Osteoblast (primary cell): ENCODE results near the gene CTAG1A. TPM values are rescaled to one million over a fixed set of nuclear protein-coding genes. Genes with fewer than 3 reads are reported as not detected.
"Not testable (repeated sequence)": the region's sequence is repeated elsewhere in the genome, so short reads cannot be mapped to it uniquely, and the experiment has no call there.

Experiments used
- DNase-seq: peaks from one replicate; pipeline ENCODE4 v3.0.0; 2011; ENCODE audit warnings: low spot score, mixed read lengths; ENCODE audit not compliant: insufficient read length; ENCODE audit errors: missing footprints
- H2AFZ ChIP-seq: 2 replicates; pipeline ENCODE4 v1.6.0; 2011; ENCODE audit warnings: mild to moderate bottlenecking, low read length
- H3K27ac ChIP-seq: 2 replicates; pipeline ENCODE4 v1.5.1; 2011; ENCODE audit warnings: mild to moderate bottlenecking, low read depth, low read length, moderate library complexity
- H3K27me3 ChIP-seq: 2 replicates; pipeline ENCODE4 v1.6.0; 2012; ENCODE audit warnings: mild to moderate bottlenecking, control low read depth, inconsistent platforms, low read length, moderate library complexity; ENCODE audit not compliant: insufficient read depth
- H3K36me3 ChIP-seq: 2 replicates; pipeline ENCODE4 v1.5.1; 2011; ENCODE audit warnings: mild to moderate bottlenecking, low read length, control low read depth, moderate library complexity; ENCODE audit not compliant: insufficient read depth
- H3K4me1 ChIP-seq: 2 replicates; pipeline ENCODE4 v1.5.1; 2011; ENCODE audit warnings: mild to moderate bottlenecking, low read length, control low read depth, moderate library complexity; ENCODE audit not compliant: insufficient read depth
- H3K4me2 ChIP-seq: 2 replicates; pipeline ENCODE4 v1.6.0; 2011; ENCODE audit warnings: mild to moderate bottlenecking, low read length; ENCODE audit not compliant: insufficient read depth
- H3K4me3 ChIP-seq: fragments of 200-600 bp; sonication (generic); 3 replicates; pipeline ENCODE4 v1.5.1; 2012; ENCODE audit warnings: mild to moderate bottlenecking, low read length, inconsistent platforms; ENCODE audit not compliant: insufficient read depth
- H3K79me2 ChIP-seq: 2 replicates; pipeline ENCODE4 v1.6.0; 2012; ENCODE audit warnings: mild to moderate bottlenecking, low read length, control low read depth, inconsistent platforms; ENCODE audit not compliant: insufficient read depth
- H3K9me3 ChIP-seq: 2 replicates; pipeline ENCODE4 v1.5.1; 2011; ENCODE audit warnings: low read depth, low read length, control low read depth
- H4K20me1 ChIP-seq: 2 replicates; pipeline ENCODE4 v1.6.0; 2012; ENCODE audit warnings: mild to moderate bottlenecking, low read length, control low read depth; ENCODE audit not compliant: insufficient read depth
- total RNA-seq: library from RNA; depleted of rRNA; stranded (reverse); fragments of >200 nt; gene quantifications from 2 replicates; pipeline ENCODE4 v1.2.3, GENCODE V29; 2012

Gene CTAG1A
- total RNA-seq, 1 donor = not detected

DNA sequence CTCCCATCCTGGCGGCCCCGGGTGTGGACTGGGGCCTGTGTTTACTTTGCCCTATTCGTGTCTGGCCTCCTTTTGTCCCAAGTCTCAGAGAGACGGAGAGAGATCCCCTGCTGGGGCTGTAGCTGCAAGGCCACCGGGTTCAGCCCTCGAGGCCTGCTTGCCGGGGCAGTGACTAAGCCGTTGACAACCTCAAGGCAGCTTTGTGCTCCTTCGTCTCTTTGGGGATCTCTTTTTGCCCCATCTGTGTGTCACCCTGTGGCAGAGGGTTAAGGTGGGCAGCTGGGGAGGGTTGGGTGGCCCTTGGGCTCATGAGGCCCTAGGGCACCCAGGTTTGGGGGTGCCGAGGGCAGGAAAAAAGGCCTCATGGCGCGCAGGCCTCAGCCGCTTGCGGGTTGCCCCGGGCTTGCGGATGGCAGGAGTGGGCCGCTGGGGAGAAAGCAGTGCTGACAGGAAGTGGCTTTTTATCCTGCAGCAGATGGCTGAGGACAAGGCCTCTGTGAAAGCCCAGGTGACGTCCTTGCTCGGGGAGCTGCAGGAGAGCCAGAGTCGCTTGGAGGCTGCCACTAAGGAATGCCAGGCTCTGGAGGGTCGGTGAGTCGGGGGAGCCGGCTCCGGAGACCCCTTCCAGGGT is 26.8 kb upstream of the CTAG1A start:
- peaks cover 16% of the 10 kb centered on the region for H3K79me2 ChIP-seq
- not testable (repeated sequence) for H2AFZ ChIP-seq, DNase-seq, H3K36me3 ChIP-seq, H3K4me3 ChIP-seq, H3K27ac ChIP-seq, H3K4me1 ChIP-seq, H3K4me2 ChIP-seq, H3K27me3 ChIP-seq, H4K20me1 ChIP-seq, H3K9me3 ChIP-seq

DNA sequence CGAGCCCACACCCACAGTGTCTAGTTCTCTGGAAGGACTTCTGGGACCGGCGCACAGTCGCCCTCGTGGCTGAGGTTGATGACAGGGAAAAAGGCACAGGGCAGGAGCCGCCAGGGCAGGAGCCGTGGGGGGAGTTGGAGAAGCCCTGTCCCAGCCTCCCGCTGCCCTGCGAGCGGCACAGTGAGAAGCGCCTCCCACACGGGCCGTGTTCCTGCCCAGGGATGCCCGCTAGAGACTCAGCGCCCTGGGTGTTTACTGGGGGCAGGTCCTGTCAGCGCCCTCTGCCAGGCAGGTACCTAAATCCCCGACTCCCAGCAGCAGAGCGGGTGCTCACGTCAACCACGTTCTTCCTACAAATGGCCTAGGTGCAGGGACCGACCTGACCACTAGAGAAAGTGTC is 26.0 kb upstream of the CTAG1A start:
- DNase-seq, H3K4me3 ChIP-seq, H4K20me1 ChIP-seq, H3K4me2 ChIP-seq, H3K79me2 ChIP-seq, H3K27me3 ChIP-seq, H2AFZ ChIP-seq, H3K9me3 ChIP-seq, H3K4me1 ChIP-seq, H3K27ac ChIP-seq, H3K36me3 ChIP-seq: not testable (repeated sequence)

DNA sequence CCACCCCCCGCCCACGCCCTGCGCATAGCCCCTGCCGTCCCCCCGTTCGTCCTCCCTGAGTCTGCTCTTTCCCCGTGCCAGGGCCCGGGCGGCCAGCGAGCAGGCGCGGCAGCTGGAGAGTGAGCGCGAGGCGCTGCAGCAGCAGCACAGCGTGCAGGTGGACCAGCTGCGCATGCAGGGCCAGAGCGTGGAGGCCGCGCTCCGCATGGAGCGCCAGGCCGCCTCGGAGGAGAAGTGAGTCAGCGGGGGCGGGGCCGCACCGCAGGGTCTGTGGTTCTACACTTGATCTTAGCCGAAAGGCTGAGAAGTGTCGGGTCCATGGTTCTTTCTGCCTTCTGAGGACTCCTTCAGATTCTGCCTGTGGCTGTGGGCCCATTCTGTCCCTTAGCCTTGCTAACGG is 24.6 kb upstream of the CTAG1A start:
- H3K36me3 ChIP-seq, H2AFZ ChIP-seq, H3K9me3 ChIP-seq, H4K20me1 ChIP-seq, H3K4me3 ChIP-seq, H3K4me2 ChIP-seq, H3K27me3 ChIP-seq, H3K27ac ChIP-seq, H3K79me2 ChIP-seq, H3K4me1 ChIP-seq, DNase-seq: not testable (repeated sequence)

DNA sequence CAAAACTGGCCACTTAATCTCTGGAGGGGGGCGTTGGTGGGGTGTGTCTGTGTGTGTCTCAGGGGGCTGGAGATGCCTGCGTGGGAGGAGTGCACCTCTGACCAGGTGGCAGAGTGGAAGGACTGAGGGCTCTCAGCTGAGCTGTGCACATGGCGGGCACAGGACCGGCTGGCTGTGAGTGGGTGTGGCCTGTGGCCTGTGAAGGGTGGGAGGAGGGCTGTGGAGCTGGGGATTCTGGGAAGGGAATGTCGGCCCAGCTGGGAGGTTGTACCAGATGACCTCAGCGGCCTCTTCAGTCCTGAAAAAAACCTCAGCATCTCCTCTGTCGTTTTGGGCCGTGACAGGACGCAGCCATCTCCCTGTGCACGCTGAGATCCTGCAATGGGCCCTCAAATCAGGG is 22.6 kb upstream of the CTAG1A start:
- DNase-seq, H3K4me3 ChIP-seq, H3K27ac ChIP-seq, H3K4me2 ChIP-seq, H3K9me3 ChIP-seq, H3K4me1 ChIP-seq, H3K27me3 ChIP-seq, H4K20me1 ChIP-seq, H3K79me2 ChIP-seq, H3K36me3 ChIP-seq, H2AFZ ChIP-seq: not testable (repeated sequence)

DNA sequence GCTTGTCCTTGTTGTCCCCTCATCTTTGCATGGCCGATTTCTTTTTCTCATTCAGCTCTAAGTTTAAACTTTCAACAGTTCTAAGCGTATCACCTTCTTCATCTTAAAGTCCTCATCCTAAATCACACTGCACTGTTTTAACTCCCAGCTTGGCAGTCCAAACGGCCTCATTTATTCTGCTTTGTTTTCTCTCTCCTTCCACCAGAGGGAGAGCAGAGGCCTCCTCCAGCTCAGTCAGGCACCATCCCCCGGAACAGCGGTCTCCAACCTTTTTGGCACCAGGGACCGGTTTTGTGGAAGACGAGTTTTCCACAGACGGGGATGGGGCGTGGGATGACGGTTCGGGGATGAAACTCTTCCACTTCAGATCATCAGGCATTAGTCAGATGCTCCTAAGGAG is 14.6 kb upstream of the CTAG1A start:
- H3K9me3 ChIP-seq, H3K36me3 ChIP-seq, H3K4me2 ChIP-seq, H3K27ac ChIP-seq, H4K20me1 ChIP-seq, H3K27me3 ChIP-seq, DNase-seq, H2AFZ ChIP-seq, H3K4me1 ChIP-seq, H3K4me3 ChIP-seq, H3K79me2 ChIP-seq: not testable (repeated sequence)

DNA sequence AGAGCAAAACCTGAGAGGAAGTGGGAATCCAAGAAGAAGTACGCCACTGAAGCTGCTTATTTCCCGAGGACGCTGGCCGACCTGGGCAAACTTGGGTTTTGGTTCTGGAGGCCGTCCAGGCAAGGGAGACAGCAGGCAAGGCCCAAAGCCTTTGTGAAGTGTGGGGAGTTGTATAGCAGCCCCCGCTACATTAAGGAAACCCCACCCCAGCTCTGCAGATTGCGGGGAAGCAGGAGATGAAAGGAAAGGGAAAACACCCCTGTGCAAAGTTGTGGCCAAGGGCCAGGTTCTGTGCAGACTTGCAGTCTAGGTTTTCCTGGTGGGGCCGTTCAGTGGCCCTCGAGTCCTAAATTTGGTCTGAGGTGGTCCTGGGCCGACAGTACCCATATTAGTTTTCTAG is 11.9 kb upstream of the CTAG1A start:
- H2AFZ ChIP-seq, H3K27ac ChIP-seq, H3K79me2 ChIP-seq, H3K4me2 ChIP-seq, H3K4me1 ChIP-seq, H3K27me3 ChIP-seq, H4K20me1 ChIP-seq, H3K36me3 ChIP-seq, H3K9me3 ChIP-seq, DNase-seq, H3K4me3 ChIP-seq: not testable (repeated sequence)

DNA sequence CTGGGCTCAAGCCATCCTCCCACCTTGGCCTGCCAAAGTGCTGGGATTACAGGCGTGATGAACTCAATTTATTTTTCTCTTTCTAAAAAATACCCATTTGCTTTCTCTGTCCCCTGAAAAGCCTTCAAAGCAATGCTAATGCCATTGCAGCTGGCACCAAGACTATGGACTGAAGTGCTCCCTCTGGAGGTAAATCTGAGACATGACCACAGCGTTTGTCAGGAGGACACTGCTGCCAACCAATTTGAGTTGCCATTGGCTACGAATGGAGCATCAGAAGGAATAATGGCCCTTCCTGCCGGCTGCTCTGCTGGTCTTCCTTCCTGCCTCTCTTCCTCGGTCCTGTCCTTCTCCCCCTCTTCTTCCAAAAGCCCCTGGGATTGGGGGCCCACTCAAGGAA is 9.9 kb upstream of the CTAG1A start:
- H4K20me1 ChIP-seq, H2AFZ ChIP-seq, H3K27me3 ChIP-seq, H3K9me3 ChIP-seq, H3K4me3 ChIP-seq, DNase-seq, H3K4me1 ChIP-seq, H3K27ac ChIP-seq, H3K4me2 ChIP-seq, H3K79me2 ChIP-seq, H3K36me3 ChIP-seq: not testable (repeated sequence)

DNA sequence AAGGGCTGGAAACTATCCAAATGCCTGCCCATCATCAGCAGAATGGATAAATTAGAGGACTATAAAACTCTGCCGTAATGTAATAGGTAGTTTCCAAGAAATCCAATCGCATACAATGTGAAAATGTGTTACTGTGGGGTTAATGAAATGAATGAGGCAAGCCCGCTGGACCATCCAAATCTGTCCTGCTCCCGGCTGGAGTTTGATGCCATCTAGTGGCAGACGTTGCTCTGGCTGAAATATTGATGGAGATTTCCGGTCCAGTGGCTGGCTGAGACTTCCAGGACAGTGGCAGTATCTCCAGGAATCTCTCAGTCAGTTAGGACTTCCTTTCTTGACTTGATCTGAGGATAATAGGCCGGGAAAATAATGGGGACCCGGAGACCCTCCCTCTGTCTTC is 1.9 kb upstream of the CTAG1A start:
- not testable (repeated sequence) for DNase-seq, H3K4me2 ChIP-seq, H3K79me2 ChIP-seq, H3K36me3 ChIP-seq, H2AFZ ChIP-seq, H3K4me1 ChIP-seq, H4K20me1 ChIP-seq, H3K9me3 ChIP-seq, H3K27ac ChIP-seq, H3K27me3 ChIP-seq, H3K4me3 ChIP-seq

DNA sequence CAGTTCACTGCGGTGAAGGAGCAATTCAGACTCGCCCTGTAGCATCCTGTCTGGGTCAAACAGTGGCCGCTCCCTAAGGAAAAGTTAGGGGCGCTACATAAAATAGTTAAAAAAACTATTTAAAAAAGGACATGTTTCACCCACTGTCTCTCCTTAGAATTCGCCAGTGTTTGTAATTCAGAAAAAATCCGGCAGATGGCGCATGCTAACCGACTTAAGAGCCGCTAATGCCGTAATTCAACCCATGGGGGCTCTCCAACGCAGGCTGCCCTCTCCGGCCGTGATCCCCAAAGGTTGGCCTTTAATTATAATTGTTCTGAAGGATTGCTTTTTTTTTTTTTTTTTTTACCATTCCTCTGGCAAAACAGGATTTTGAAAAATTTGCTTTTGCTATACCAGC is 5.5 kb downstream of the CTAG1A start:
- not testable (repeated sequence) for H3K4me3 ChIP-seq, H3K27ac ChIP-seq, H3K4me2 ChIP-seq, H2AFZ ChIP-seq, H4K20me1 ChIP-seq, H3K4me1 ChIP-seq, H3K36me3 ChIP-seq, DNase-seq, H3K9me3 ChIP-seq, H3K79me2 ChIP-seq
- H3K27me3 ChIP-seq = peaks cover 21% of the 10 kb centered on the region
